Suppressor macrophage (primary cell): Measurements from ENCODE around the gene IL1RL2.

Experiments used
- DNase-seq, 4 experiments: peaks; one replicate each; pipeline ENCODE4 v3.0.0-alpha.2; 2020 to 2022

Gene IL1RL2

GRCh38 chr2:102239344-102239743 is 52.5 kb downstream of the IL1RL2 start:
- no peak for DNase-seq

- DNase-seq: peak; percentile 96 to 98 (median 98)
Measured at GRCh38 chr2:102240640-102241370, 54.0 kb downstream of the IL1RL2 start.

GRCh38 chr2:102241616-102242305 is 54.9 kb downstream of the IL1RL2 start:
- DNase-seq: no peak

- no peak for DNase-seq
Measured at GRCh38 chr2:102245266-102246151, 58.7 kb downstream of the IL1RL2 start.

GRCh38 chr2:102250278-102250821 is 63.5 kb downstream of the IL1RL2 start:
- DNase-seq: no peak

- DNase-seq: peak; percentile 70 to 85 (median 78)
Measured at GRCh38 chr2:102251042-102251848, 64.4 kb downstream of the IL1RL2 start.

- DNase-seq: no peak
Measured at GRCh38 chr2:102251849-102252203, 65.0 kb downstream of the IL1RL2 start.

GRCh38 chr2:102252236-102252635 is 65.4 kb downstream of the IL1RL2 start:
- peak in 1 of 4 experiments; percentile 19 for DNase-seq

GRCh38 chr2:102253140-102253752 is 66.4 kb downstream of the IL1RL2 start:
- DNase-seq: no peak

GRCh38 chr2:102253753-102254150 is 66.9 kb downstream of the IL1RL2 start:
- peak in 2 of 4 experiments; percentile 35 to 43 for DNase-seq

- DNase-seq: no peak
Measured at GRCh38 chr2:102256276-102256675, 69.5 kb downstream of the IL1RL2 start.

- DNase-seq: no peak
Measured at GRCh38 chr2:102256874-102257462, 70.1 kb downstream of the IL1RL2 start.

- no peak for DNase-seq
Measured at GRCh38 chr2:102258025-102258385, 71.2 kb downstream of the IL1RL2 start.

GRCh38 chr2:102258386-102259074 is 71.7 kb downstream of the IL1RL2 start:
- DNase-seq: peak; percentile 52 to 86 (median 67)

- DNase-seq: peak in 2 of 4 experiments; percentile 33 to 34
Measured at GRCh38 chr2:102261467-102262135, 74.8 kb downstream of the IL1RL2 start.

GRCh38 chr2:102262216-102263129 is 75.7 kb downstream of the IL1RL2 start:
- DNase-seq: no peak

- DNase-seq: no peak
Measured at GRCh38 chr2:102264952-102265351, 78.1 kb downstream of the IL1RL2 start.

- no peak for DNase-seq
Measured at GRCh38 chr2:102266204-102266603, 79.4 kb downstream of the IL1RL2 start.

- DNase-seq: no peak
Measured at GRCh38 chr2:102267774-102268173, 81.0 kb downstream of the IL1RL2 start.
